Effector memory CD4-positive, alpha-beta T cell (primary cell): ENCODE results near the gene GLYR1.

Experiments
- DNase-seq, 3 donors: peaks; one replicate each; pipeline ENCODE4 v3.0.0-alpha.2; 2020
- H3K27ac ChIP-seq: 2 replicates; pipeline ENCODE4 v1.7.0; 2013; ENCODE audit warnings: mild to moderate bottlenecking, low read length, moderate library complexity; ENCODE audit not compliant: insufficient read depth, poor library complexity, severe bottlenecking
- H3K27me3 ChIP-seq: replicated peaks from 2 replicates; pipeline ENCODE4 v1.7.0; 2013; ENCODE audit warnings: mild to moderate bottlenecking, low read length; ENCODE audit not compliant: insufficient read depth, control insufficient read depth, poor library complexity, severe bottlenecking
- H3K36me3 ChIP-seq: 2 replicates; pipeline ENCODE4 v1.7.0; 2013; ENCODE audit warnings: mild to moderate bottlenecking, low read length, moderate library complexity; ENCODE audit not compliant: control insufficient read depth, insufficient read depth
- H3K4me1 ChIP-seq: 2 replicates; pipeline ENCODE4 v1.7.0; 2013; ENCODE audit warnings: low read length, mild to moderate bottlenecking; ENCODE audit not compliant: control insufficient read depth, insufficient read depth, poor library complexity, severe bottlenecking
- H3K4me3 ChIP-seq: 2 replicates; pipeline ENCODE4 v1.7.0; 2013; ENCODE audit warnings: low read length, low read depth, mild to moderate bottlenecking; ENCODE audit not compliant: insufficient read depth, poor library complexity, severe bottlenecking
- H3K9me3 ChIP-seq: 2 replicates; pipeline ENCODE4 v1.7.0; 2013; ENCODE audit warnings: mild to moderate bottlenecking, low read length, moderate library complexity; ENCODE audit not compliant: control insufficient read depth

GLYR1 gene

GRCh38 chr16:4868026-4868425 is 20.9 kb upstream of the GLYR1 start:
- H3K4me1 ChIP-seq: no peaks in the 10 kb centered on the region
- H3K4me3 ChIP-seq: no peak overlapping the region
- DNase-seq: no peak
- H3K27ac ChIP-seq: no peak overlapping the region
- H3K9me3 ChIP-seq: no peaks in the 10 kb centered on the region
- peaks cover 54% of the 10 kb centered on the region for H3K36me3 ChIP-seq
- H3K27me3 ChIP-seq: no peaks in the 10 kb centered on the region

- DNase-seq: no peak
- H3K36me3 ChIP-seq: peaks cover 44% of the 10 kb centered on the region
Measured at GRCh38 chr16:4866586-4866985, 19.5 kb upstream of the GLYR1 start.

GRCh38 chr16:4865231-4865860 is 18.3 kb upstream of the GLYR1 start:
- Histone ChIP-seq H3K36me3 (peaks cover 45% of the 10 kb centered on the region), H3K27ac (no peak overlapping the region), H3K27me3 (no peaks in the 10 kb centered on the region), H3K4me3 (no peak overlapping the region), H3K9me3 (no peaks in the 10 kb centered on the region), H3K4me1 (no peaks in the 10 kb centered on the region)
- DNase-seq: no peak

More at GRCh38 chr16:4866586-4866985, 19.5 kb upstream of the GLYR1 start:
- H3K4me1 ChIP-seq: no peaks in the 10 kb centered on the region
- no peaks in the 10 kb centered on the region for H3K9me3 ChIP-seq
- no peak overlapping the region for H3K4me3 ChIP-seq
- H3K27ac ChIP-seq: no peak overlapping the region
- H3K27me3 ChIP-seq: no peaks in the 10 kb centered on the region

GRCh38 chr16:4864728-4865127 is 17.6 kb upstream of the GLYR1 start:
- no peaks in the 10 kb centered on the region for H3K27me3 ChIP-seq
- no peaks in the 10 kb centered on the region for H3K4me1 ChIP-seq
- no peaks in the 10 kb centered on the region for H3K9me3 ChIP-seq
- peaks cover 45% of the 10 kb centered on the region for H3K36me3 ChIP-seq
- no peak for DNase-seq
- no peak overlapping the region for H3K4me3 ChIP-seq
- H3K27ac ChIP-seq: no peak overlapping the region

- Histone ChIP-seq H3K27ac (no peak overlapping the region), H3K4me1 (no peaks in the 10 kb centered on the region), H3K36me3 (peaks cover 49% of the 10 kb centered on the region), H3K9me3 (no peaks in the 10 kb centered on the region), H3K4me3 (no peak overlapping the region), H3K27me3 (no peaks in the 10 kb centered on the region)
- DNase-seq: no peak
Measured at GRCh38 chr16:4862639-4863038, 15.6 kb upstream of the GLYR1 start.

GRCh38 chr16:4860727-4861342 is 13.7 kb upstream of the GLYR1 start:
- Histone ChIP-seq H3K4me3 (no peak overlapping the region), H3K4me1 (no peaks in the 10 kb centered on the region), H3K27me3 (no peaks in the 10 kb centered on the region), H3K9me3 (no peaks in the 10 kb centered on the region), H3K27ac (no peak overlapping the region), H3K36me3 (peaks cover 53% of the 10 kb centered on the region)
- DNase-seq: no peak

- Histone ChIP-seq H3K36me3 (peaks cover 60% of the 10 kb centered on the region), H3K27me3 (no peaks in the 10 kb centered on the region), H3K27ac (no peak overlapping the region), H3K4me1 (no peaks in the 10 kb centered on the region), H3K4me3 (no peak overlapping the region), H3K9me3 (no peaks in the 10 kb centered on the region)
- no peak for DNase-seq
Measured at GRCh38 chr16:4859900-4860255, 12.8 kb upstream of the GLYR1 start.

- no peaks in the 10 kb centered on the region for H3K4me1 ChIP-seq
- no peak for DNase-seq
- H3K9me3 ChIP-seq: no peaks in the 10 kb centered on the region
- H3K4me3 ChIP-seq: no peak overlapping the region
- H3K36me3 ChIP-seq: peaks cover 59% of the 10 kb centered on the region
- no peak overlapping the region for H3K27ac ChIP-seq
- H3K27me3 ChIP-seq: no peaks in the 10 kb centered on the region
Measured at GRCh38 chr16:4859190-4859899, 12.3 kb upstream of the GLYR1 start.

- peaks cover 60% of the 10 kb centered on the region for H3K36me3 ChIP-seq
- H3K9me3 ChIP-seq: no peaks in the 10 kb centered on the region
- H3K27ac ChIP-seq: no peak overlapping the region
- DNase-seq: no peak
- H3K27me3 ChIP-seq: no peaks in the 10 kb centered on the region
- H3K4me1 ChIP-seq: no peaks in the 10 kb centered on the region
- H3K4me3 ChIP-seq: no peak overlapping the region
Measured at GRCh38 chr16:4855804-4856203, 8.7 kb upstream of the GLYR1 start.

- Histone ChIP-seq H3K36me3 (peaks cover 56% of the 10 kb centered on the region), H3K9me3 (no peaks in the 10 kb centered on the region), H3K27me3 (no peaks in the 10 kb centered on the region), H3K27ac (no peak overlapping the region), H3K4me3 (no peak overlapping the region), H3K4me1 (no peaks in the 10 kb centered on the region)
- no peak for DNase-seq
Measured at GRCh38 chr16:4855371-4855770, 8.3 kb upstream of the GLYR1 start.
